ENCODE results near the gene INPP5F.
A peak's percentile ranks its signal among the peaks of the same experiment; 100 is the strongest.

Gene INPP5F

GRCh38 chr10:119687192-119688032 lies 38.4 kb upstream of the INPP5F start:
- H3K4me2 ChIP-seq (ENCODE audit: insufficient read depth, low read length, poor library complexity, severe bottlenecking): peak overlapping the region; percentile 78
- no peaks in the 10 kb centered on the region for H3K36me3 ChIP-seq (replicated peaks in 1 of 2; ENCODE audit: control insufficient read depth in 2 of 2, insufficient read depth in 2 of 2, low read length in 2 of 2)
- WGBS, 2 donors (ENCODE audit: extremely low coverage in 2 of 2, insufficient read length in 2 of 2, insufficient replicate concordance in 1 of 2): no CpG with 5 or more reads among the region's 10 CpGs
- no peaks in the 10 kb centered on the region for H3K79me1 ChIP-seq (ENCODE audit: low read depth, low read length)
- H2BK12ac ChIP-seq (ENCODE audit: low read length): no peak overlapping the region
- H2AK5ac ChIP-seq (ENCODE audit: low read depth, low read length): no peak overlapping the region
- H3K14ac ChIP-seq (ENCODE audit: low read length): no peak overlapping the region
- no peak overlapping the region for H2BK15ac ChIP-seq (ENCODE audit: low read length)
- no peak overlapping the region for H4K8ac ChIP-seq (ENCODE audit: low read depth, low read length)
- no peak overlapping the region for H3K18ac ChIP-seq (ENCODE audit: low read length)
- no peak overlapping the region for H4K91ac ChIP-seq (ENCODE audit: low read depth, low read length, poor library complexity)
- no peaks in the 10 kb centered on the region for H3K27me3 ChIP-seq (ENCODE audit: control insufficient read depth in 3 of 3, insufficient read depth in 3 of 3, low read depth in 1 of 3, low read length in 3 of 3)
- no peak overlapping the region for H3K4ac ChIP-seq (ENCODE audit: low read length)
- no peak overlapping the region for H3K27ac ChIP-seq (replicated peaks; ENCODE audit: low read length)
- no peak overlapping the region for H3K23ac ChIP-seq (ENCODE audit: low read depth, low read length, poor library complexity)
- H3K9ac ChIP-seq (ENCODE audit: low read depth, low read length, poor library complexity): no peak overlapping the region
- H2BK5ac ChIP-seq (ENCODE audit: low read length): no peak overlapping the region
- peak overlapping the region; percentile 89 for H2AFZ ChIP-seq (ENCODE audit: low read length)
- no peak overlapping the region for H2BK120ac ChIP-seq (ENCODE audit: low read depth, low read length)
- no peaks in the 10 kb centered on the region for H3K9me3 ChIP-seq (replicated peaks in 1 of 2; ENCODE audit: control insufficient read depth in 2 of 2, insufficient read depth in 1 of 2, low read depth in 1 of 2, low read length in 2 of 2)
- peak; percentile 61 for DNase-seq (ENCODE audit: low spot score)
- H3K4me3 ChIP-seq (ENCODE audit: low read length in 2 of 2): peak overlapping the region in 1 of 2 donors; percentile 54
- peaks cover 10 to 13% of the 10 kb centered on the region in 2 donors for H3K4me1 ChIP-seq (ENCODE audit: control insufficient read depth in 2 of 2, insufficient read depth in 1 of 2, low read depth in 1 of 2, low read length in 2 of 2)

DNA sequence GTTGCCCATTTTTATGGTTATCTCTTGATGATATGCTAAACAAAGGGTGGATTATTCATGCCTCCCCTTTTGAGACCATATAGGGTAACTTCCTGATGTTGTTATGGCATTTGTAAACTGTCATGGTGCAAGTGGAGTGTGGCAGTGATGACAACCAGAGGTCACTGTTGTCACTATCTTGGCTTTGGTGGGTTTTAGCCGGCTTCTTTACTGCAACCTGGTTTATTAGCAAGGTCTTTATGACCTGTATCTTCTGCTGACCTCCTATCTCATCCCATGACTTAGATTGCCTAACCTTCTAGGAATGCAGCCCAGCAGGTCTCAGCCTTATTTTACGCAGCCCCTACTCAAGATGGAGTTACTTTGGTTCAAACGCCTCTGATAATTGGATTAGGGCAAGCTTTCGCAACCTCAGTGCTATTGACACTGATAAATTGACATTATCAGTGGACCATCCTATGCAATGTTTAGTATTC lies 37.8 kb upstream of the INPP5F start:
- Histone ChIP-seq H2AFZ (ENCODE audit: low read length) (peak overlapping the region; percentile 89), H3K4me1 (ENCODE audit: control insufficient read depth in 2 of 2, insufficient read depth in 1 of 2, low read depth in 1 of 2, low read length in 2 of 2) (peaks cover 16% of the 10 kb centered on the region in 2 donors), H3K79me1 (ENCODE audit: low read depth, low read length) (no peaks in the 10 kb centered on the region), H3K27me3 (ENCODE audit: control insufficient read depth in 3 of 3, insufficient read depth in 3 of 3, low read depth in 1 of 3, low read length in 3 of 3) (no peaks in the 10 kb centered on the region), H3K36me3 (replicated peaks in 1 of 2; ENCODE audit: control insufficient read depth in 2 of 2, insufficient read depth in 2 of 2, low read length in 2 of 2) (no peaks in the 10 kb centered on the region), H2BK5ac (ENCODE audit: low read length) (no peak overlapping the region), H2BK12ac (ENCODE audit: low read length) (no peak overlapping the region), H3K27ac (replicated peaks; ENCODE audit: low read length) (no peak overlapping the region), H4K8ac (ENCODE audit: low read depth, low read length) (no peak overlapping the region), H3K9me3 (replicated peaks in 1 of 2; ENCODE audit: control insufficient read depth in 2 of 2, insufficient read depth in 1 of 2, low read depth in 1 of 2, low read length in 2 of 2) (no peaks in the 10 kb centered on the region), H3K18ac (ENCODE audit: low read length) (no peak overlapping the region), H2BK120ac (ENCODE audit: low read depth, low read length) (no peak overlapping the region), H3K9ac (ENCODE audit: low read depth, low read length, poor library complexity) (no peak overlapping the region), H2BK15ac (ENCODE audit: low read length) (no peak overlapping the region), H3K4me2 (ENCODE audit: insufficient read depth, low read length, poor library complexity, severe bottlenecking) (no peak overlapping the region), H3K14ac (ENCODE audit: low read length) (no peak overlapping the region), H2AK5ac (ENCODE audit: low read depth, low read length) (no peak overlapping the region), H4K91ac (ENCODE audit: low read depth, low read length, poor library complexity) (no peak overlapping the region), H3K4ac (ENCODE audit: low read length) (no peak overlapping the region), H3K23ac (ENCODE audit: low read depth, low read length, poor library complexity) (no peak overlapping the region), H3K4me3 (ENCODE audit: low read length in 2 of 2) (peak overlapping the region in 1 of 2 donors; percentile 54)
- no CpG with 5 or more reads among the region's 4 CpGs for WGBS, 2 donors (ENCODE audit: extremely low coverage in 2 of 2, insufficient read length in 2 of 2, insufficient replicate concordance in 1 of 2)
- no peak for DNase-seq (ENCODE audit: low spot score)

- DNase-seq (ENCODE audit: low spot score): no peak
These were observed 36.8 kb upstream of the INPP5F start for GRCh38 chr10:119689016-119689580.

DNA sequence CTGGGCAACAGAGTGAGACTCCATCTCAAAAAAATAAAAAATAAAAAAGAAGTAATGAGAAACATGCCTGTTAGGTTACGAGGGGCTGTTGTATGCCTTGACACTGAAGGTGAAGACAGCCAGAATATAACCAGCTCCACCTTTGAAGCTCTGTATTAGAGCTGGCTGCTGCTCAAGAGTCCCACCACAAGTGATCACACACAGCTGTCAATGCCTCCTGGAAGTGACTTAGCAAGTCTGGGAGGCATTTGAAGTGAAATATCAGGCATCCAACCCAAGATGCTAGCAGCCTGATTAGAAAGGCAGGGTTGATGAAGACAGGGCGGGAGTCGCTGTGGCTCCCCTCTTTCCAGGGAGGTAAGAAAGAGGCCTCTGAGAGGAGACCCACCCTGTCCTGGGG lies 34.1 kb upstream of the INPP5F start:
- no peak overlapping the region for H3K4me2 ChIP-seq (ENCODE audit: insufficient read depth, low read length, poor library complexity, severe bottlenecking)
- H2BK5ac ChIP-seq (ENCODE audit: low read length): no peak overlapping the region
- no peak overlapping the region for H3K4ac ChIP-seq (ENCODE audit: low read length)
- no peak overlapping the region for H3K27ac ChIP-seq (replicated peaks; ENCODE audit: low read length)
- H3K36me3 ChIP-seq (replicated peaks in 1 of 2; ENCODE audit: control insufficient read depth in 2 of 2, insufficient read depth in 2 of 2, low read length in 2 of 2): no peaks in the 10 kb centered on the region
- H3K79me1 ChIP-seq (ENCODE audit: low read depth, low read length): no peaks in the 10 kb centered on the region
- H2BK15ac ChIP-seq (ENCODE audit: low read length): no peak overlapping the region
- no peak overlapping the region for H3K9ac ChIP-seq (ENCODE audit: low read depth, low read length, poor library complexity)
- no peaks in the 10 kb centered on the region for H3K27me3 ChIP-seq (ENCODE audit: control insufficient read depth in 3 of 3, insufficient read depth in 3 of 3, low read depth in 1 of 3, low read length in 3 of 3)
- H4K91ac ChIP-seq (ENCODE audit: low read depth, low read length, poor library complexity): no peak overlapping the region
- H3K23ac ChIP-seq (ENCODE audit: low read depth, low read length, poor library complexity): no peak overlapping the region
- H3K4me1 ChIP-seq (ENCODE audit: control insufficient read depth in 2 of 2, insufficient read depth in 1 of 2, low read depth in 1 of 2, low read length in 2 of 2): peaks cover 17 to 24% of the 10 kb centered on the region in 2 donors
- no peak overlapping the region for H2BK12ac ChIP-seq (ENCODE audit: low read length)
- H3K9me3 ChIP-seq (replicated peaks in 1 of 2; ENCODE audit: control insufficient read depth in 2 of 2, insufficient read depth in 1 of 2, low read depth in 1 of 2, low read length in 2 of 2): peaks cover 2 to 15% of the 10 kb centered on the region in 2 donors
- no peak overlapping the region for H4K8ac ChIP-seq (ENCODE audit: low read depth, low read length)
- no peak for DNase-seq (ENCODE audit: low spot score)
- no peak overlapping the region for H3K4me3 ChIP-seq (ENCODE audit: low read length in 2 of 2)
- no peak overlapping the region for H2BK120ac ChIP-seq (ENCODE audit: low read depth, low read length)
- WGBS, 2 donors (ENCODE audit: extremely low coverage in 2 of 2, insufficient read length in 2 of 2, insufficient replicate concordance in 1 of 2): no CpG with 5 or more reads among the region's 3 CpGs
- H2AFZ ChIP-seq (ENCODE audit: low read length): no peak overlapping the region
- no peak overlapping the region for H3K18ac ChIP-seq (ENCODE audit: low read length)
- no peak overlapping the region for H3K14ac ChIP-seq (ENCODE audit: low read length)
- no peak overlapping the region for H2AK5ac ChIP-seq (ENCODE audit: low read depth, low read length)

More at GRCh38 chr10:119689016-119689580, 36.8 kb upstream of the INPP5F start:
- Histone ChIP-seq H2BK12ac (ENCODE audit: low read length) (no peak overlapping the region), H3K4me1 (ENCODE audit: control insufficient read depth in 2 of 2, insufficient read depth in 1 of 2, low read depth in 1 of 2, low read length in 2 of 2) (peaks cover 17 to 24% of the 10 kb centered on the region in 2 donors), H2BK5ac (ENCODE audit: low read length) (no peak overlapping the region), H3K4me2 (ENCODE audit: insufficient read depth, low read length, poor library complexity, severe bottlenecking) (no peak overlapping the region), H3K27me3 (ENCODE audit: control insufficient read depth in 3 of 3, insufficient read depth in 3 of 3, low read depth in 1 of 3, low read length in 3 of 3) (no peaks in the 10 kb centered on the region), H4K91ac (ENCODE audit: low read depth, low read length, poor library complexity) (no peak overlapping the region), H3K27ac (replicated peaks; ENCODE audit: low read length) (no peak overlapping the region), H3K14ac (ENCODE audit: low read length) (no peak overlapping the region), H2BK15ac (ENCODE audit: low read length) (no peak overlapping the region), H4K8ac (ENCODE audit: low read depth, low read length) (no peak overlapping the region), H2AFZ (ENCODE audit: low read length) (peak overlapping the region; percentile 89), H3K4ac (ENCODE audit: low read length) (no peak overlapping the region), H3K23ac (ENCODE audit: low read depth, low read length, poor library complexity) (no peak overlapping the region), H3K18ac (ENCODE audit: low read length) (no peak overlapping the region), H3K9ac (ENCODE audit: low read depth, low read length, poor library complexity) (no peak overlapping the region), H3K4me3 (ENCODE audit: low read length in 2 of 2) (no peak overlapping the region), H2AK5ac (ENCODE audit: low read depth, low read length) (no peak overlapping the region), H3K9me3 (replicated peaks in 1 of 2; ENCODE audit: control insufficient read depth in 2 of 2, insufficient read depth in 1 of 2, low read depth in 1 of 2, low read length in 2 of 2) (no peaks in the 10 kb centered on the region), H3K36me3 (replicated peaks in 1 of 2; ENCODE audit: control insufficient read depth in 2 of 2, insufficient read depth in 2 of 2, low read length in 2 of 2) (no peaks in the 10 kb centered on the region), H3K79me1 (ENCODE audit: low read depth, low read length) (no peaks in the 10 kb centered on the region), H2BK120ac (ENCODE audit: low read depth, low read length) (no peak overlapping the region)
- no CpG with 5 or more reads among the region's 6 CpGs for WGBS, 2 donors (ENCODE audit: extremely low coverage in 2 of 2, insufficient read length in 2 of 2, insufficient replicate concordance in 1 of 2)
